HG03108 (cell line): Measurements from ENCODE around the gene ARHGEF7.
"Not testable (repeated sequence)": the region's sequence is repeated elsewhere in the genome, so short reads cannot be mapped to it uniquely, and the experiment has no call there.

Experiments used
- ATAC-seq: cut with Tn5 transposase; IDR thresholded peaks from one replicate; pipeline ENCODE4 v1.9.1; 2021; ENCODE audit warnings: moderate library complexity; ENCODE audit not compliant: unreplicated experiment

The ARHGEF7 gene

GRCh38 chr13:111248822-111249221 is 133.7 kb downstream of the ARHGEF7 start:
- no peak for ATAC-seq

GRCh38 chr13:111249637-111250360 is 134.7 kb downstream of the ARHGEF7 start:
- no peak for ATAC-seq

- no peak for ATAC-seq
These were observed 136.7 kb downstream of the ARHGEF7 start for GRCh38 chr13:111251646-111252445.

DNA sequence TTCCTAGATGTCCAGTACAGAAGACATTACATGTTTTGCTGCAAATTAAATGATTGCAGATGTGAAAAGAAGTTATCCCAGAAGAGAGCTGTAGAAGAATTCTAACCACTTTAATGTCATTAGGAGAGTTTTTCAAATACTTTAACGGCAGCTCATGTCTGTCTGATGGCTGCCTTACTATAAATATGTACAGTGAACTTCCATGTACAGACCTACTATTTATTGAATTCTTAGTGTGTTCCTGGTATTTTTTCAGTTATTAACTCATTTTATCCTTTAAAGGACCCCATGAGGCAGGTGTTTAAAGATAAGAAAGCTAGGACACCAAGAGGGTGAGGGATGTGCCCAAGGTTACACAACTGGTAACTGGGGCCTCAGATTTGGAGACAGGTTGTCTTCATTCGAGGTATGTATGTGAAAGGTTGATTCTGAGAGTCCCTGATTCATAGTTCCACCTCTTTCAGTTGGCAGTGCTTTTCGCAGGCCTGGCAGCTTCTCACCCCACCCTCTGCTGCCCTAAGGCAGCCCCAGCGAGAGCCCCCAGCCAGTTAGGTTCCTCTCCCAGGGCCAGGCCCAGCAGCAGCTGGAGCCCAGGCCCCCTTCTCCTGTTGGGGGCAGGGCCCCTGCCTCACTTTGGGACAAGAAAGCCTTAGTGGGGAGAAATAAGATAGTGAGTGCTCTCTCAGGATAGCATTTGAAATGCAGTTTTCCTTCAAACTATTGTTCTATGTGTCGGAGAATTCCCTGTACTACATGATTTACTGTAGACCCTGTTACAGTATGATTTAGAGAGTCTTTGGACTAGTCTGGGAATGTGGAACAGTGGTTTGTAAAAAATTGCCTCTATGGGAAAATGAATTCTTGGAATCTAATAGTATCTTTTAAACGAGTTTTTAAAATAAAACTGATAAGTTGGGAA is 137.6 kb downstream of the ARHGEF7 start:
- ATAC-seq: no peak

DNA sequence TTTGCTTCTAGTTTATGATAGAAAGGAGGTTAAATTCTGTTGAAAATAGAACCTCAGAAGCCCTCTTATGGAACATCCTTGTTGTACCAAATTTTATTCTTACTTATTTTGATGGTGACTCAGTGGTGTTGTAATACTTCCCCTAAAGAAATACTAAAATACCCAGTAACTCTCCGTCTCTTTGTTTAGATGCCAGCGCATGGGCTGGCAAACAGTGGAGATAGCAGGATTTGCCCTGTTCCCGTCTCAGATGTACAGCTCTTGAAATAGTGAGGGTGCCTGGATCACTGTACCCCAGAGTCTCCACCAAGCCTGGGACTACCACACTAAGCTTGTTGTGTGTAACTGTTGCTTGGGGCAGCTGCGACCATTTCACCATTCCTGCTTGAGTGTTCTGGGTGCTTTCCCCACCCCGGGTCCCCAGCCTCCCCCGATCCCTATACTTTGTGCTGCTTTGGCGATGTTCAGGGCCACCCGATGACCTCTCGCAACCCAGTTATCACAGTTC is 138.3 kb downstream of the ARHGEF7 start:
- no peak for ATAC-seq

- ATAC-seq: no peak
These were observed 140.2 kb downstream of the ARHGEF7 start for GRCh38 chr13:111255228-111255790.

DNA sequence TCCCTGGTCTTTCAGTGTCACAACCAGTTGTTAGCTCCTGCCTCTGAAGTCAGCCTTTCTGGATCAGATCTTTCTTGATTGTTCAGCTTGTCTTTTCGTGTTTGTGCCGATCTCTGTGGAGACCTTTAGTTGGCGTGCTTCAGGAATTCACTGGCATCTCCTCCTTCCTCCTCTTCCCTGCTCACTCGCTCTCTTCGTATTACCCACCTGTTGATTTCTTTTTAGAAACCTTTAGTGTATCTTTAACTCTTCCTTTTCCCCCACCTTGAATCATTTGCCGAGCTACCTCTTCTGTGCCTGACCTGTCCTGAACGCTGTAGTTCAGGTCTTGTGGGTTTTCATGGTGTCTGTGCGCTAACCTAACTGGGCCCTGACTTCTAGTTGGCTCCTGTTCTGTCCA is 141.3 kb downstream of the ARHGEF7 start:
- ATAC-seq: no peak

DNA sequence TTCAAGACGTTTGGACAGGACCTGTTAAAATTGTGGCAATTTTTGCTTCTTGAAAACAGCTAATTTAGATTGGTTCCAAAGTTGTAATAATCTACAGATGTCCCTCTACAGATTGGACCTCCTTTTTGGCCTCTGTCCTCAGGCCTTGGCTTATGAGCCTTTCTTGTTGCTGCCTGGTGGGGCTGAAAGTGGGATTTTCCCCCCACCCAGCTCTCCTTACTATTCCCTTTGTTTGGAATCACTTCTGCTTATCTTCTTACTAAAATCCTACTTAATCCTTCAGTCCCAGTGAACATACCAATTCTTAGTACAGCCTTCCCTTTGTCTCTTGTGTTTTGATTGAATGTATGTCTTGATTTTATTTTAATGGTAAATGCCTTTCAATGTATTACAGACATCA is 141.8 kb downstream of the ARHGEF7 start:
- no peak for ATAC-seq

GRCh38 chr13:111257899-111258298 is 142.8 kb downstream of the ARHGEF7 start:
- ATAC-seq: not testable (repeated sequence)

DNA sequence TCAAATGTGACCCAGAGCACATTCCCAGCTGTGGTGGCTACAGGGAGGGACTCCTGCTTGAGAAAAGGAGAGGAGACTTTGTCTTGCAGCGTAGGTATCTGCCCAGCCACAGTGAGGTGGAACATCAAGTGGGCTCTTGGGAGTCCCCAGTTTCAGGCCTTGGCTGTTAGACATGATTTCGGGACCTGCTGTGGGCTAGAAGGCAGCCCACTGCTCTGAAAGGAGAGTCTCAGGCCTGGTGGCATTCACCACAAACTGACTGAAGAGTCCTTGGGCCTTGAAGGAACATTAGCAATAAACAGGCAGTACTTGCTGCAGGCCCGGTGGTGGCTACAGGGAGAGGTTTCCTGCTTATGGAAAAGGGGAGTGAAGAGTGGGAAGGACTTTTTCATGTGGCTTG is 143.5 kb downstream of the ARHGEF7 start:
- ATAC-seq: no peak

DNA sequence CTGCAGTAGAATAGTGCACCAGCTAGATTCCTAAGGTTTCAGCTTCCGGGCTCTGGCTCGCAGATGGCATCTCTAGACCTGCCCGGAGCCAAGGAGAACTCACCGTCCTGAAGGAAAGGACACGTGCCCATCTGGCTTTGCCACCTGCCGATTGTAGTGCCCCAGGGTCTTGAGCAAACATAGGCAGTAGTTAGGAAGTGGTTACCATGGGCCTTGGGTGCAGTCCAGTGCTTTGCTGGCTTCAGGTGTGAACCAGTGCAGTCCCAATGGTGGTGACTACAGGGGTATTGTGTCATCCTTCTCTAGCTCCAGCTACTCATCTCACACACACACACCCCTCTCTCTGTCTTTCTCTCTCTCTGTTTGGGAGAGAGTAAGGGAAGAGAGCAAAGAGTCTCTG is 143.9 kb downstream of the ARHGEF7 start:
- no peak for ATAC-seq

DNA sequence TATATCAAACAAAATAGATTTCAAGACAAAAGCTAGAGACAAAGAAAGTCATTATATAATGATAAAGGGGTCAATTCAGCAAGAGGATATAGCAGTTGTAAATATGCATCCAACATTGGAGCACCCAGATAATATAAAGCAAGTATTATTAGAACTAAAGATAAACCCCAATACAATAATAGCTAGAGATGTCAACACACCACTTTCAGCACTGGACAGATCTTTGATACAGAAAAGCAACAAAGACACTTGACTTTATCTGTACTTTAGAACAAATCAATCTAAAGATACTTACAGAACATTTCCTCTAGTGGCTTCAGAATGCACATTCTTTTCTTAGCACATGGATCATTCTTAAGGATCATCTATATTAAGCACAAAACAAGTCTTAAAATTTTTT is 146.2 kb downstream of the ARHGEF7 start:
- no peak for ATAC-seq

GRCh38 chr13:111262281-111262680 is 147.2 kb downstream of the ARHGEF7 start:
- ATAC-seq: no peak

- ATAC-seq: no peak
These were observed 147.6 kb downstream of the ARHGEF7 start for GRCh38 chr13:111262715-111263114.

DNA sequence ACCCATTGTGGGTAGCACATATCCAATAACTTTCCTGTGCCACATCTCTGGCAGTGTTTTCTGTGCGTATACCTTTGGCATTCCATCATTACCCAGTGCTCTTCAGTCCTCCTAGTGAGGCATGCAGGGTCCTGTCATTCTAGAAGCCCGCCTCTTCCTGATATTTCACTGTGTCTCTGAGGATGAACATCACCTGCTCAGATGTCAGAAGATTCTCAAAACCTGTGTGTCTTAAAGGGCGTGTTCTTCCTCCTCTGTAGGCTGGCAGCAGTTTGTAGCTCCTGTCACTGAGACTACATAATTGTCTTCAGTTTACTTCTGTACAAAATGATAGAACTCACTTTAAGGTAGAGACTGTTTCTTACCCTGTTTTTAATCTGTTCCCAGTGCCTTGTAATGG is 148.5 kb downstream of the ARHGEF7 start:
- no peak for ATAC-seq

DNA sequence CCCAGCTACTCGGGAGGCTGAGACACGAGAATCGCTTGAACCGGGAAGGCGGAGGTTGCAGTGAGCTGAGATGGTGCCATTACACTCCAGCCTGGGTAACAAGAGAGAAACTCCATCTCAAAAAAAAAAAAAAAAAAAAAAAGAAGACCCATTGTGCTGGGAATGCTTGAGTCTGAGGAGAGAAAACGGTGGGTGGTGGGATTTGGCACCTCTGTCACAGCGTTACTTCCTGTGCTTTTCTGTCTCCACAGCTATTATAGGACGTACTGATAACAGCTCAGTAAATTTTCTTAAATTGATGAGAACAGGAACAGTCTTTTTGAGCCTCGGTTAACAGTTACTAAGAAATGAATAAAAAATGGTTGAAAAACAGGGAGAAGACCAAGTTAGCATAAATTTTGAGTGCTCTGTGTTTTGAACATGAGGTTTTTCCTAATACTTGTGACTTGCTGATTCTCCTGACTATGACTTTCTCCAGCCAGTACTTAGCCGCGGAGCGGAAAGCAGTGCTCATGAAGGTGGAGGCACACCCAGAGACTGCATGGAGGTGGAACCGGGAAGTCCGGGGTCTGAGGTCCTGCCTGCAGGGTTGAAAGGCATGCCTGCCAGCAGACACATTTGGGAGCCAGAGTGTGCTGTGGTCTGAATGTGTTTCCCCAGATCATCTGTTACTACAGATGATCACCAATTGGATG is 150.0 kb downstream of the ARHGEF7 start:
- ATAC-seq: no peak

DNA sequence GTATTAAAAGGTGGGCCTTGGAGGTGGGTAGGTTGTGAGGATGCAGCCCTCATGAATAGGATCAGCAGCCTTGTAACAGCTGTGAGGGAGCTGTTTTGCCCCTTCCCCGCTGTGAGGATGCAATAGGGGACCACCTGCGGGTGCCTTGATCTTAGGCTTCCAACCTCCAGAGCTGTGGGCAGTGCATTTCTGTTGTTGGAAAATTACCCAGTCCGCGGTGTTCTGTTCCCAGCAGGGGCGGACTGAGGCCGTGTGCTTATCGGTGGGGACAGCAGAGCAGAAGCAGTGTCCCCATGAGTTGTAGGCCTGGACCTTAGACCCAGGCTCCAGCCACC is 150.6 kb downstream of the ARHGEF7 start:
- ATAC-seq: no peak

DNA sequence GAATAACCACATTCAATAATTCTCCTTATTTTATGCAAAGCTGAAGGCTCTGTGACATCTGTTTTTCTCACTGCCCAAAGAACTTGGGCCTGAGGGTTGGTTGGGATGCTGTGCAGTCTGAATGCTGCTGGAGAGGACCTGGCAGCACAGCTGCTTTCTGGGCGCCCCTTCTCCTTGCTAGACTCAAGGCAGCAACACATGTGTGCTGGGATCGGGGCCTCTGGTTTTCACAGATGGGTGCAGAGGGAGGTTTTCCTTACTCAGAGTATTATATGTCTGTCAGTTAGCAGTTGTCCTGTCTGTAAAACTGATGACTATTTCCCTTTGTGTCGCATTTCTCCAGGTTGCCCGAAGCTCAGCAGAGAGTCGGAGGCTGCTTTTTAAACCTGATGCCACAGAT is 152.1 kb downstream of the ARHGEF7 start:
- no peak for ATAC-seq

DNA sequence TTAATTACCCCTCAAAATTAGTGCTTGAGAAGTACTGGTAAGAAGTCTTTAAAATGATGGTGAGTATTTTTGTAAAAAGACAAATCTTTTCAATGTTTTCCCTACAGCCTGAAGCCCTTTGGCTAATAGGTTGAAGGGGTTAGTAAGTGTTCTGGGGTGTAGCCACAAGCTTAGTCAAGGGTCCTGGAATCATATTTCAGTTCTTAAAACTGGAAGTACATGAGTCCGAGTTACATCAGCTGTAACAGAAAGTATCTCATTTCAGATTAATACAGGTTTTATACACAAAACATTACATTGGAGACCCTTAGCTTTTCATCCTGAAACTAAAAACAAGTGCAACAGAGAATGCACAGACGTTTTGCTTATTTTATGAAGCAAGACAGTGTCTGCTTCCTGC is 152.7 kb downstream of the ARHGEF7 start:
- ATAC-seq: no peak

DNA sequence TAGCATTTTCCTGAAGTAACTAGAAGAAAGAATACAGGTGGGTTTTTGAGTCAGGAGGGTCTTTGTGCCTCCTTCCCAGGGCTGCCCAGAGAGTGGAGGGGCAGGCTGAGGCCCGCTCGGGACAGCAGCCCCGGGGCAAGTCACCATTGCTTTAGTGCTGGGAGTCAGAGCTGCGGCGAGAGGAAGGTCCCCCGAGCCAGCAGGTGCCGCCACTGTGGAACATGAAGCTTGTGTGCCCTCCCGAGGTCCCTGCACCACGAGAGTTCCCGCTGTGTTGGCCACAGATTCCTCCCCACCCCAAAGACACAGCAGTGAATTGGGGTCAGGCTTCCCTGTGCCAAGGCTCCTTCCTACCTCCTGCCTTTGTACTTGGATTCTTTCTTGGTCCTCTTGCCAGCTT is 154.4 kb downstream of the ARHGEF7 start:
- ATAC-seq: no peak
